Heart left ventricle (tissue), 16 donors: ENCODE results near the gene WWOX. TPM values are rescaled to one million over a fixed set of nuclear protein-coding genes. Genes with fewer than 3 reads are reported as not detected.

Experiments used
- ATAC-seq, 4 donors: fragments of 200-7000 bp; cut with Tn5 transposase; one replicate each; pipeline ENCODE4 v1.9.1; 2020 to 2022; ENCODE audit warnings: moderate library complexity in 4 of 4, mild to moderate bottlenecking in 3 of 4, moderate number of reproducible peaks in 1 of 4
- DNase-seq, 5 donors: peaks; one replicate each; pipeline ENCODE4 v3.0.0-alpha.2; 2020
- H3K27ac ChIP-seq, 12 donors: fragments of 200-600 bp; sonication (generic) in 4 of 12; one replicate each; pipeline versions ENCODE4 v1.5.0 to v1.8.0; 2016 to 2022; ENCODE audit warnings: mild to moderate bottlenecking in 2 of 12
- H3K27me3 ChIP-seq, 9 donors: fragments of 200-600 bp; sonication (generic) in 2 of 9; one replicate each; pipeline versions ENCODE4 v1.5.1 to v1.8.0; 2016 to 2022; ENCODE audit warnings: mild to moderate bottlenecking in 3 of 9
- H3K36me3 ChIP-seq, 9 donors: fragments of 200-600 bp; sonication (generic) in 2 of 9; one replicate each; pipeline versions ENCODE4 v1.5.0 to v1.8.0; 2018 to 2022; ENCODE audit warnings: mild to moderate bottlenecking in 2 of 9
- H3K4me1 ChIP-seq, 12 donors: fragments of 200-600 bp; sonication (generic) in 4 of 12; one replicate each; pipeline versions ENCODE4 v1.5.0 to v1.8.0; 2016 to 2022; ENCODE audit warnings: mild to moderate bottlenecking in 3 of 12
- H3K4me3 ChIP-seq, 12 donors: fragments of 200-600 bp; sonication (generic) in 4 of 12; one replicate each; pipeline versions ENCODE4 v1.5.0 to v1.8.0; 2017 to 2022; ENCODE audit warnings: mild to moderate bottlenecking in 9 of 12, moderate library complexity in 4 of 12
- H3K9me3 ChIP-seq, 12 donors: fragments of 200-600 bp; sonication (generic) in 4 of 12; one replicate each; pipeline versions ENCODE4 v1.5.0 to v1.8.0; 2016 to 2022; ENCODE audit warnings: mild to moderate bottlenecking in 1 of 12
- POLR2A ChIP-seq, 2 donors: fragments of 450-650 bp; IDR thresholded peaks; one replicate each; pipeline ENCODE4 v1.6.1; 2017; ENCODE audit warnings: antibody characterized with exemption in 2 of 2, mild to moderate bottlenecking in 2 of 2, moderate library complexity in 2 of 2
- WGBS, 4 donors: extraction: QIAGEN DNeasy Blood & Tissue Kit in 2 of 4; methylation state at CpG; one replicate each; pipeline versions ENCODE4 v1.1.5 to v1.1.7; 2013 to 2018; 5-methylcytosine and 5-hydroxymethylcytosine counted together
- intact Hi-C, 10 donors: fragments of 100-400 bp; cut with DNase I; formaldehyde crosslinking; loops; one replicate each; pipeline versions ENCODE4 v1.11.1 to v1.14.2; 2022
- polyA plus RNA-seq, 2 donors: library from polyadenylated mRNA; stranded (reverse); fragments of 200-250 nt; gene quantifications; one replicate each; pipeline ENCODE4 v1.2.3, GENCODE V29; 2013
- total RNA-seq, 9 donors: library from RNA; depleted of rRNA in 2 of 9; stranded (reverse); fragments of >200 nt in 2 of 9; fragmentation: NEBNext Ultra II Directional in 3 of 9; extraction: Animal tissue kit (Norgen Biotek cat#: 25700) in 3 of 9; gene quantifications; one replicate each; pipeline versions ENCODE4 v1.1.0 to v1.2.4, GENCODE V29; 2016 to 2023
- TF ChIP-seq, protein P1 (sequence below), 12 donors: fragments of 200-600 bp; sonication (generic) in 4 of 12; IDR thresholded peaks; one replicate each; pipeline versions ENCODE4 v1.5.0 to v1.8.0; 2018 to 2022; ENCODE audit warnings: antibody characterized with exemption in 12 of 12, mild to moderate bottlenecking in 5 of 12
- donor health status: ischemic (EF 13 %, LVEDD 7.1; RV severe dilation, severe dysfunction).
- donor health status: healthy with polysubstance abuse.
- donor health status: DM: no; HTN: yes; CAD: no.
- donor health status: DM: no; HTN: no; CAD: no.
- donor health status: ischemic (EF 25% LVEDD 6.9; RV normal size, moderate dysfunction).
- donor health status: ischemic (EF 25% LVEDD 5.7; RV mildly dilated, moderate dysfunction).
- donor health status: healthy.
- donor health status: DM: yes; HTN: yes; CAD: no.
- donor health status: ischemic (EF 35%, LVEDD 5.7; RV mildly dilated, moderate dysfunction).
- donor health status: nonischemic (EF 11% LVEDD 7.7; RV severe dilation, severe dysfunction).
- donor health status: DM: yes; HTN: yes; CAD: no.
- donor health status: PGD.
- donor health status: ischemic (EF 29% LVEDD 5.4; RV normal size, mild dysfunction).
- donor health status: nonischemic (EF 23%, LVEDD 6.1; RV moderate dilation, normal function).

The WWOX gene
- total and polyA plus RNA-seq, 11 donors, result 4.3 to 18.3 (median 9.1) TPM

- ATAC-seq (no peak), DNase-seq (no peak)
- WGBS, 4 donors, result 87 to 93% (median 88%) methylated on average over 4 of the region's 4 CpGs
- intact Hi-C loops, result no loop called here
- no peaks in the 10 kb centered on the region for H3K36me3 ChIP-seq
- peaks cover 0 to 19% (median 0%) of the 10 kb centered on the region in 12 donors for H3K9me3 ChIP-seq
- H3K27me3 ChIP-seq, result no peaks in the 10 kb centered on the region
- no peak overlapping the region for H3K27ac ChIP-seq
- H3K4me1 ChIP-seq, result peaks cover 0 to 22% (median 0%) of the 10 kb centered on the region in 12 donors
- H3K4me3 ChIP-seq, result no peak overlapping the region
- TF ChIP-seq, protein P1, sequence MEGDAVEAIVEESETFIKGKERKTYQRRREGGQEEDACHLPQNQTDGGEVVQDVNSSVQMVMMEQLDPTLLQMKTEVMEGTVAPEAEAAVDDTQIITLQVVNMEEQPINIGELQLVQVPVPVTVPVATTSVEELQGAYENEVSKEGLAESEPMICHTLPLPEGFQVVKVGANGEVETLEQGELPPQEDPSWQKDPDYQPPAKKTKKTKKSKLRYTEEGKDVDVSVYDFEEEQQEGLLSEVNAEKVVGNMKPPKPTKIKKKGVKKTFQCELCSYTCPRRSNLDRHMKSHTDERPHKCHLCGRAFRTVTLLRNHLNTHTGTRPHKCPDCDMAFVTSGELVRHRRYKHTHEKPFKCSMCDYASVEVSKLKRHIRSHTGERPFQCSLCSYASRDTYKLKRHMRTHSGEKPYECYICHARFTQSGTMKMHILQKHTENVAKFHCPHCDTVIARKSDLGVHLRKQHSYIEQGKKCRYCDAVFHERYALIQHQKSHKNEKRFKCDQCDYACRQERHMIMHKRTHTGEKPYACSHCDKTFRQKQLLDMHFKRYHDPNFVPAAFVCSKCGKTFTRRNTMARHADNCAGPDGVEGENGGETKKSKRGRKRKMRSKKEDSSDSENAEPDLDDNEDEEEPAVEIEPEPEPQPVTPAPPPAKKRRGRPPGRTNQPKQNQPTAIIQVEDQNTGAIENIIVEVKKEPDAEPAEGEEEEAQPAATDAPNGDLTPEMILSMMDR (IDR thresholded peaks at IDR 0.05), result no peak
Observed at GRCh38 chr16:79173919-79174318, 1074.5 kb downstream of the WWOX start.

DNA sequence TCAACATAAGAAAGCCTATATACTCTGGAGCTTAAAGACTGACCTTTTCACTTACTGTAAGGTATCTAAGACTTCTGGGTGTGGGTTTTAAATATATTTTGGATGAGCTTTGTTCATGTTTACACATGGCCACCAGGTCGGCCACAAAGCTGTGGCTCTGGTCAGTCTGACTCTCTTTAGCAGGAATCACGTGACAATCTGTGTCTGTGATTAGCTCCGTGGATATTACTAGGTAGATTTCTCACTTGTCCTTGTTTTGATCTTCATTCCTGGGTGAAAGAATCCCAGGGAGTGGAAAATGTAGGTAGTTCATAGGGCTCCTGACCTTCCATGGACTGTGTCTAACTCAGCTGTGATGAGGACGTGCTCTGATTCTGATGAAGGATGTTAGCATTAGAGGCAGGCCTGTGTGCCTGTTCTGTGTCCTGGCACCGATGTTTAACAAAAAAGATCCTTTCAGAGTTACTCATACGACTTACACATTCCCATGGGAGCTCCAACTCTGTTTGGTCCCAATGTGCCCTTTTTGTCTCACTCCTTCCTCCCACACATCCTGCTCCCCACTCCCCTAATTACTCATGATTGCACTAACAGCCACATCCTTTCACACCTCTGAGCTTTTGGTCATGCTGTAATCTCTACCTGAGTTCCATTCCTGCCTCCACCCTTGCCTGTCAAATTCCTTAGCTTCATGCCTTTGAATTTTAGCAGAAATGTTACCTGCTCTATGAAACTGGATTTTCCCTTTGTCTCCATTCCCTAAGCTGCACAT lies 1076.0 kb downstream of the WWOX start:
- H3K27me3 ChIP-seq, result no peaks in the 10 kb centered on the region
- peaks cover 0 to 8% (median 0%) of the 10 kb centered on the region in 12 donors for H3K4me1 ChIP-seq
- H3K27ac ChIP-seq, result no peak overlapping the region
- WGBS, 4 donors, result 70 to 86% (median 75%) methylated on average over 6 of the region's 6 CpGs
- intact Hi-C loops, result no loop called here
- no peak overlapping the region for H3K4me3 ChIP-seq
- no peak for ATAC-seq
- peaks cover 0 to 33% (median 0%) of the 10 kb centered on the region in 12 donors for H3K9me3 ChIP-seq
- no peaks in the 10 kb centered on the region for H3K36me3 ChIP-seq
- no peak for DNase-seq
- TF ChIP-seq, protein P1 (IDR thresholded peaks at IDR 0.05), result no peak
- TF ChIP-seq POLR2A (IDR thresholded peaks at IDR 0.05), result no peak

GRCh38 chr16:79177018-79177417 lies 1077.6 kb downstream of the WWOX start:
- H3K9me3 ChIP-seq, result peaks cover 0 to 39% (median 0%) of the 10 kb centered on the region in 12 donors
- ATAC-seq, result no peak
- no peak for TF ChIP-seq POLR2A (IDR thresholded peaks at IDR 0.05)
- TF ChIP-seq, protein P1 (IDR thresholded peaks at IDR 0.05), result no peak

DNA sequence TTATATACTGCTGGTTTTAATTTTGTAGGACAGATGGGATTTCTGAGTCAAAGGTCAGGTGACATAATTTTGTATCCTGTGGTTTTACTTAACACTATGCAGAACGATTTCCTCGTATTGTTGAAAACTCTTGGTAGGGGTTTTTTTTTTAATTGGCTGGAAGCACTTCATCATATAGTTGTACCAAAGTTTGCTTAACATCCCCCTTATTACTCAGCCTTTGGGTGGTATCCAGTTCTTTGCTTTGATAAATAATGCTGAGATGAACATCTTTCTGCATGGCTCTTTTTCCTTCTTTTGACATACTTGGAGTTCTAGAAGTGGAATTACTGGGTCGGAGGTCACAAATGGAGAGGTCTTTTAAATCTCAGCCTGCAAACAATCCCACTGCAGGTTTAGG lies 1082.0 kb downstream of the WWOX start:
- ATAC-seq, result no peak
- 68 to 75% (median 71%) methylated on average over 3 of the region's 3 CpGs for WGBS, 4 donors
- H3K27ac ChIP-seq, result no peak overlapping the region
- no peak for DNase-seq
- intact Hi-C loops, result no loop called here
- H3K36me3 ChIP-seq, result no peaks in the 10 kb centered on the region
- no peaks in the 10 kb centered on the region for H3K27me3 ChIP-seq
- peaks cover 0 to 6% (median 0%) of the 10 kb centered on the region in 12 donors for H3K4me1 ChIP-seq
- H3K9me3 ChIP-seq, result peaks cover 0 to 28% (median 0%) of the 10 kb centered on the region in 12 donors
- H3K4me3 ChIP-seq, result no peak overlapping the region
- no peak for TF ChIP-seq POLR2A (IDR thresholded peaks at IDR 0.05)
- TF ChIP-seq, protein P1 (IDR thresholded peaks at IDR 0.05), result no peak

More at GRCh38 chr16:79177018-79177417, 1077.6 kb downstream of the WWOX start:
- WGBS, 4 donors, result 30 to 44% (median 43%) methylated on average over 14 of the region's 14 CpGs
- no peak overlapping the region for H3K4me3 ChIP-seq
- H3K4me1 ChIP-seq, result peaks cover 0 to 4% (median 0%) of the 10 kb centered on the region in 12 donors
- H3K36me3 ChIP-seq, result no peaks in the 10 kb centered on the region
- intact Hi-C loops, result no loop called here
- no peaks in the 10 kb centered on the region for H3K27me3 ChIP-seq
- H3K27ac ChIP-seq, result no peak overlapping the region
- DNase-seq, result no peak
